Esophagus squamous epithelium (tissue), 5 donors: ENCODE results near the gene NETO2. TPM values are rescaled to one million over a fixed set of nuclear protein-coding genes. Genes with fewer than 3 reads are reported as not detected.
"Not testable (repeated sequence)": the region's sequence is repeated elsewhere in the genome, so short reads cannot be mapped to it uniquely, and the experiment has no call there.

Source experiments
- DNase-seq: peaks from one replicate; lab custom pipeline; 2025; lab: John Stamatoyannopoulos, UW
- H3K27ac ChIP-seq, 4 donors: fragments of 200-600 bp; sonication (generic); one replicate each; pipeline ENCODE4 v1.5.1; 2016 to 2019; ENCODE audit warnings: mild to moderate bottlenecking in 1 of 4
- H3K27me3 ChIP-seq, 4 donors: fragments of 200-600 bp; sonication (generic); 1 replicate in 3 of 4; 2 replicates in 1 of 4; pipeline versions ENCODE4 v1.5.1 to v1.6.0; 2017 to 2021; ENCODE audit warnings: antibody characterized with exemption in 1 of 4
- H3K36me3 ChIP-seq, 3 donors: fragments of 200-600 bp; sonication (generic); one replicate each; pipeline ENCODE4 v1.5.1; 2016 to 2019
- H3K4me1 ChIP-seq, 3 donors: fragments of 200-600 bp; sonication (generic); one replicate each; pipeline ENCODE4 v1.5.1; 2017 to 2019
- H3K4me3 ChIP-seq, 4 donors: fragments of 200-600 bp; sonication (generic); 1 replicate in 3 of 4; 2 replicates in 1 of 4; pipeline ENCODE4 v1.5.1; 2016 to 2019; ENCODE audit warnings: mild to moderate bottlenecking in 2 of 4, moderate library complexity in 1 of 4
- H3K9me3 ChIP-seq, 3 donors: fragments of 200-600 bp; sonication (generic); one replicate each; pipeline ENCODE4 v1.5.1; 2016 to 2019
- POLR2A ChIP-seq, 4 donors: fragments of 450-650 bp; IDR thresholded peaks; one replicate each; pipeline ENCODE4 v1.6.1; 2017; ENCODE audit warnings: antibody characterized with exemption in 4 of 4, mild to moderate bottlenecking in 4 of 4, moderate library complexity in 3 of 4
- WGBS, 2 donors: methylation state at CpG; one replicate each; pipeline ENCODE4 v1.1.5; 2018; 5-methylcytosine and 5-hydroxymethylcytosine counted together
- intact Hi-C: fragments of 100-400 bp; cut with DNase I; formaldehyde crosslinking; loops from one replicate; pipeline ENCODE4 v1.15.0; 2022
- total RNA-seq, 4 donors: library from RNA; depleted of rRNA; stranded (reverse); fragments of >200 nt; gene quantifications; one replicate each; pipeline ENCODE4 v1.1.0, GENCODE V29; 2016
- TF ChIP-seq, protein P1 (sequence below), 6 experiments: fragments of 450-650 bp in 4 of 6; fragments of 200-600 bp in 2 of 6; sonication (generic) in 2 of 6; IDR thresholded peaks; one replicate each; pipeline ENCODE4 v1.5.1; 2016 to 2019; ENCODE audit warnings: antibody characterized with exemption in 6 of 6, mild to moderate bottlenecking in 4 of 6, moderate library complexity in 4 of 6
- donor health status: DM: yes; HTN: yes; CAD: no.

The NETO2 gene
- total RNA-seq, 4 donors from 2014 or later = 4.1 to 16.9 (median 7.4) TPM

DNA sequence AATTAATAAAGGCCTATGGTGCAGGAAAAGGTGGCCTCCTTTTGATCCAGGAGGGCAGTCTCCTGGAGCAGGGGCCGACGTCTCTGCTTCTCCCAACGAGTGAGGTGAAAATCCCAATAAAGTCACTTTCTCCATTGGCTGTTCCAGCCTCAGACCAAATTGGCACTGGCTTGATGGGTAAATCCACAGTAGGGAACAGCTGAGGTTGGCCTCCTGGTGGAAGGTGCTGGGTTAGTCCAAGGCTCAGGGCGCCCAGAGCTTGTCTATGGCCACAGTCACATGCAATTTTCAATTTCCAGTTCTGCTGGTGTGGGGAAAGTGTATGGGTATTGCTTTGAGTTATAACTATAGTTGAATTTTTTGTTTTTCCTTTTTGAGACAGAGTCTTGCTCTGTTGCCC lies 79.0 kb downstream of the NETO2 start:
- Histone ChIP-seq H3K4me3 (no peak overlapping the region), H3K27ac (no peak overlapping the region), H3K9me3 (no peaks in the 10 kb centered on the region), H3K27me3 (no peaks in the 10 kb centered on the region), H3K4me1 (no peaks in the 10 kb centered on the region), H3K36me3 (no peaks in the 10 kb centered on the region)
- intact Hi-C loops = no loop called here
- TF ChIP-seq, protein P1, sequence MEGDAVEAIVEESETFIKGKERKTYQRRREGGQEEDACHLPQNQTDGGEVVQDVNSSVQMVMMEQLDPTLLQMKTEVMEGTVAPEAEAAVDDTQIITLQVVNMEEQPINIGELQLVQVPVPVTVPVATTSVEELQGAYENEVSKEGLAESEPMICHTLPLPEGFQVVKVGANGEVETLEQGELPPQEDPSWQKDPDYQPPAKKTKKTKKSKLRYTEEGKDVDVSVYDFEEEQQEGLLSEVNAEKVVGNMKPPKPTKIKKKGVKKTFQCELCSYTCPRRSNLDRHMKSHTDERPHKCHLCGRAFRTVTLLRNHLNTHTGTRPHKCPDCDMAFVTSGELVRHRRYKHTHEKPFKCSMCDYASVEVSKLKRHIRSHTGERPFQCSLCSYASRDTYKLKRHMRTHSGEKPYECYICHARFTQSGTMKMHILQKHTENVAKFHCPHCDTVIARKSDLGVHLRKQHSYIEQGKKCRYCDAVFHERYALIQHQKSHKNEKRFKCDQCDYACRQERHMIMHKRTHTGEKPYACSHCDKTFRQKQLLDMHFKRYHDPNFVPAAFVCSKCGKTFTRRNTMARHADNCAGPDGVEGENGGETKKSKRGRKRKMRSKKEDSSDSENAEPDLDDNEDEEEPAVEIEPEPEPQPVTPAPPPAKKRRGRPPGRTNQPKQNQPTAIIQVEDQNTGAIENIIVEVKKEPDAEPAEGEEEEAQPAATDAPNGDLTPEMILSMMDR (IDR thresholded peaks at IDR 0.05) = no peak
- TF ChIP-seq POLR2A (IDR thresholded peaks at IDR 0.05) = no peak
- DNase-seq = no peak
- WGBS, 2 donors = 96 to 100% methylated on average over 4 of the region's 4 CpGs

DNA sequence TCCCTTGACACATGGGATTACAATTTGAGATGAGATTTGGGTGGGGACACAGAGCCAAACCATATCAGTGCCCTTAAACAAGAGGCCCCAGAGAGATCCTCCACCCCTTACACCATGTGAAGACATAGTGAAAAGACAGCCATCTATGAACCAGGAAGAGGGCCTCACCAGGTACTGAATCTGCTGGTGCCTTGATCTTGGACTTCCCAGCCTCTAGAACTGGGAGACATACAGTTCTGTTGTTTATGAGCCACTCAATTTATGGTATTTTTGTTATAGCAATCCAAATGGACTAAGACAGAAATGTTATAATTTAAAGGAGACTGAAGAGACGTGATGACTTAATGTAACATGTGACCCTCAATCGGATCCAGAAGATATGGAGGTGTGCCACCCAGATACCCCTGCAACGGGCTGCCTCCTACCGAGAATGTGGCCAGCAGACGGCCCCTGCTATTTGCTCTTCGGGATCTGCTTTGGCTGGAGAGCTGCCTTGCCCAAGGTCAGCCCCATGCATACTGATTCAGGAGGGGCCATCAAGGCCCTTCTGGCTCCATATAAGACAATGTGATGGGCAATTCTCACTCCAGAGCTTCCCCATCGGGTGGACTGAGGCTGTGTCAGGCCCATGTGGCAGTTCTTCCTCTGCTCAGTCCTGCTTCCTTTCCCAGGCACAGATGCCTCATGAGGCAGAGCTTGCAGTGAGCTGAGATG lies 80.6 kb downstream of the NETO2 start:
- no peaks in the 10 kb centered on the region for H3K36me3 ChIP-seq
- 86 to 88% methylated on average over 6 of the region's 7 CpGs for WGBS, 2 donors
- TF ChIP-seq POLR2A (IDR thresholded peaks at IDR 0.05) = no peak
- TF ChIP-seq, protein P1 (IDR thresholded peaks at IDR 0.05) = no peak
- no peaks in the 10 kb centered on the region for H3K4me1 ChIP-seq
- H3K4me3 ChIP-seq = no peak overlapping the region
- no peaks in the 10 kb centered on the region for H3K27me3 ChIP-seq
- no peaks in the 10 kb centered on the region for H3K9me3 ChIP-seq
- DNase-seq = no peak
- intact Hi-C loops = no loop called here
- no peak overlapping the region for H3K27ac ChIP-seq

DNA sequence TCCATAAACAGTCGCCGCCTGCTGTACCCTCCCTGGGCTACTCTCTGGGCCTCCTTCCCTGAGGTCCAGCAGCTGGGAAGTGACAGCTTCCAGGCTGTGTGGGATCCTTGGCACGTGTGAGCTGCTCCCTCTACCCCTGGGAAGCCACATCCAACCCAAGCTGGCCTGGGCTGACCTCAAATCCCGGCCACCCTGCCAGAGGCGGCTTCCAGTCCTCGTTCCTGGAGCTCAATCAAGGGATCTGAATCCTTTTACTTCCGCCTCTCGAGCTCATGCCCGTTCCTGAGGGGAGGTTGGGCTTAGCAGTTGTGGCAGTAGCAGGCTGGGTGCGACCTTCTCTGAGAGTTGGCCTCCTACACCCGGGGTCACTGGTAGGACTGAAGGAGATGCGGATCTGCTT lies 82.5 kb downstream of the NETO2 start:
- no peak overlapping the region for H3K27ac ChIP-seq
- H3K36me3 ChIP-seq = no peaks in the 10 kb centered on the region
- intact Hi-C loops = no loop called here
- WGBS, 2 donors = 70% methylated on average over 2 of the region's 12 CpGs; no CpG with 5 or more reads in 1 of the 2 donors
- H3K9me3 ChIP-seq = no peaks in the 10 kb centered on the region
- H3K4me1 ChIP-seq = no peaks in the 10 kb centered on the region
- no peak for TF ChIP-seq POLR2A (IDR thresholded peaks at IDR 0.05)
- TF ChIP-seq, protein P1 (IDR thresholded peaks at IDR 0.05) = no peak
- no peak for DNase-seq
- H3K27me3 ChIP-seq = no peaks in the 10 kb centered on the region
- no peak overlapping the region for H3K4me3 ChIP-seq

DNA sequence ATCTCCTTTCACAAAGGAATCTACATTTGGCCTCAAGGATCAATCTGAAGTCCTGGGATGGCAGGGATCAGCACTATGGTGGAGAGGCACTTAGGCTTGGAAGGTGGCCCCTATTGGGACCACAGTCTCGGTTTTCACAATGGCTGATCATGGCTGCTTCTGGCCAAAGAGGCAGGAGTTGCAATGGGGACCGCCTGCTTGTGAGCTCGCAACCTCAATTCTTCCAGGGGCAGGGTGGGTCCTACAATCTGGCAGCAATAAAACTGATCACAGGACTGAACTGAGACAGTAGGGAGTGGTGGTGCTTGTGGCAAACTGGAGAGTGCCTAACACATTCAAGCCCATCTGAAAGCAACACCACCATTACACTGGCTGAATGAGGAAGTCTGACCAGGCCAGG lies 83.1 kb downstream of the NETO2 start:
- no peaks in the 10 kb centered on the region for H3K4me1 ChIP-seq
- intact Hi-C loops = no loop called here
- no peak overlapping the region for H3K4me3 ChIP-seq
- H3K27me3 ChIP-seq = no peaks in the 10 kb centered on the region
- no peak overlapping the region for H3K27ac ChIP-seq
- H3K9me3 ChIP-seq = no peaks in the 10 kb centered on the region
- DNase-seq = no peak
- H3K36me3 ChIP-seq = no peaks in the 10 kb centered on the region
- 80 to 83% methylated on average over 1 to 2 of the region's 3 CpGs for WGBS, 2 donors
- TF ChIP-seq, protein P1 (IDR thresholded peaks at IDR 0.05) = no peak
- no peak for TF ChIP-seq POLR2A (IDR thresholded peaks at IDR 0.05)

DNA sequence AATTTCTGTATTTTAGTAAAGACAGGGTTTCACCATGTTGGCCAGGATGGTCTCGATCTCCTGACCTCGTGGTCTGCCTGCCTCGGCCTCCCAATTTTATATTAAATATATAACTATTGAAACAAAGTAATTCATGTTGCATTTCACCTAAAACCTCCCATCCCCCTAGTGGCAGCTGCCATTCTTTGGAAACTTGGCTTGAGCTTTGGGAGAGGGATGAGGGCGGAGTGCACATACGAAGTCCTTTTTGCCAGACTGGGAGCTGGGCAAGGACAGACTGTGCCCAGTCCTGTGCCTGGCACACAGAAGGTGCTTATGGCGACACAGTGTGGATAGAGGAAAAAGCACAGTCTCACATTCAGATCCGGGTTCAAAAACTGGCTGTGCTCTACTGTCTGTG lies 83.8 kb downstream of the NETO2 start:
- no peak for DNase-seq
- Histone ChIP-seq H3K36me3 (no peaks in the 10 kb centered on the region), H3K9me3 (no peaks in the 10 kb centered on the region), H3K4me1 (no peaks in the 10 kb centered on the region), H3K27me3 (no peaks in the 10 kb centered on the region), H3K27ac (no peak overlapping the region), H3K4me3 (no peak overlapping the region)
- intact Hi-C loops = no loop called here
- TF ChIP-seq, protein P1 (IDR thresholded peaks at IDR 0.05) = no peak
- no peak for TF ChIP-seq POLR2A (IDR thresholded peaks at IDR 0.05)
- WGBS, 2 donors = 75 to 80% methylated on average over 5 to 7 of the region's 7 CpGs

DNA sequence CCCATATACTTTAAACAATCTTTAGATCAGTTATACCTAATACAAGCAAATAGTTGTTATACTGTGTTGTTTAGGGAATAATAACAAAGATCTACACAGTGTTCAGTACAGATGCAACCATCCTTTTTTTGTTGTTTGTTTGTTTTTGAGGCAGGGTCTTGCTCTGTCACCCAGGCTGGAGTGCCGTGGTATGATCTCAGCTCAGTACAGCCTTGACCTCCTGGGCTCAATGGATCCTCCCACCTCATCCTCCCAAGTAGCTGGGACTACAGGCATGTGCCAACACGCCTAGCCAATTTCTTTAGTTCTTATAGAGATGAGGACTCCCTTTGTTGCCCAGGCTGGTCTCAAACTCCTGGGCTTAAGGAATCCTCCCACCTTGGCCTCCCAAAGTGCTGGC lies 84.6 kb downstream of the NETO2 start:
- DNase-seq, H3K4me3 ChIP-seq, H3K27ac ChIP-seq, H3K9me3 ChIP-seq, H3K36me3 ChIP-seq, H3K4me1 ChIP-seq, H3K27me3 ChIP-seq, intact Hi-C loops: not testable (repeated sequence)
- 45 to 62% methylated on average over 2 of the region's 2 CpGs for WGBS, 2 donors
